ENCODE data around the gene AKAP13. TPM values are rescaled to one million over a fixed set of nuclear protein-coding genes. Genes with fewer than 3 reads are reported as not detected.

AKAP13 gene
- total RNA-seq, 1 donor from 2014 or later, result 41.1 TPM

GRCh38 chr15:85723960-85724945, 343.9 kb downstream of the AKAP13 start:
- Histone ChIP-seq H3K27me3 (ENCODE audit: control insufficient read depth, insufficient read depth, low read length) (no peaks in the 10 kb centered on the region), H3K36me3 (ENCODE audit: control insufficient read depth, insufficient read depth, low read length) (peaks cover 7% of the 10 kb centered on the region), H3K4me3 (ENCODE audit: low read depth, low read length) (no peak overlapping the region)
- DNase-seq (ENCODE audit: low read depth) (no peak), FAIRE-seq (no peak)
- TF ChIP-seq CTCF (IDR thresholded peaks at IDR 0.05; ENCODE audit: insufficient read depth, low read length, severe bottlenecking), result no peak

- DNase-seq (ENCODE audit: low read depth) (no peak), FAIRE-seq (no peak)
- H3K36me3 ChIP-seq (ENCODE audit: control insufficient read depth, insufficient read depth, low read length), result peaks cover 6% of the 10 kb centered on the region
- no peaks in the 10 kb centered on the region for H3K27me3 ChIP-seq (ENCODE audit: control insufficient read depth, insufficient read depth, low read length)
- H3K4me3 ChIP-seq (ENCODE audit: low read depth, low read length), result no peak overlapping the region
- TF ChIP-seq CTCF (IDR thresholded peaks at IDR 0.05; ENCODE audit: insufficient read depth, low read length, severe bottlenecking), result no peak
These were observed 344.6 kb downstream of the AKAP13 start for GRCh38 chr15:85725019-85725418.

- H3K4me3 ChIP-seq (ENCODE audit: low read depth, low read length), result no peak overlapping the region
- no peak for FAIRE-seq
- no peaks in the 10 kb centered on the region for H3K27me3 ChIP-seq (ENCODE audit: control insufficient read depth, insufficient read depth, low read length)
- no peak for DNase-seq (ENCODE audit: low read depth)
- no peak for TF ChIP-seq CTCF (IDR thresholded peaks at IDR 0.05; ENCODE audit: insufficient read depth, low read length, severe bottlenecking)
- peaks cover 6% of the 10 kb centered on the region for H3K36me3 ChIP-seq (ENCODE audit: control insufficient read depth, insufficient read depth, low read length)
These were observed 345.2 kb downstream of the AKAP13 start for GRCh38 chr15:85725564-85725963.

GRCh38 chr15:85726454-85726853, 346.1 kb downstream of the AKAP13 start:
- no peak for DNase-seq (ENCODE audit: low read depth)
- no peak overlapping the region for H3K4me3 ChIP-seq (ENCODE audit: low read depth, low read length)
- TF ChIP-seq CTCF (IDR thresholded peaks at IDR 0.05; ENCODE audit: insufficient read depth, low read length, severe bottlenecking), result no peak
- H3K27me3 ChIP-seq (ENCODE audit: control insufficient read depth, insufficient read depth, low read length), result no peaks in the 10 kb centered on the region
- FAIRE-seq, result no peak
- peaks cover 4% of the 10 kb centered on the region for H3K36me3 ChIP-seq (ENCODE audit: control insufficient read depth, insufficient read depth, low read length)

- no peak for DNase-seq (ENCODE audit: low read depth)
- no peak for FAIRE-seq
- H3K36me3 ChIP-seq (ENCODE audit: control insufficient read depth, insufficient read depth, low read length), result peaks cover 5% of the 10 kb centered on the region
- no peaks in the 10 kb centered on the region for H3K27me3 ChIP-seq (ENCODE audit: control insufficient read depth, insufficient read depth, low read length)
- no peak overlapping the region for H3K4me3 ChIP-seq (ENCODE audit: low read depth, low read length)
- no peak for TF ChIP-seq CTCF (IDR thresholded peaks at IDR 0.05; ENCODE audit: insufficient read depth, low read length, severe bottlenecking)
These were observed 346.7 kb downstream of the AKAP13 start for GRCh38 chr15:85727068-85727467.
